Ishikawa (cell line): ENCODE data around the gene DSTN.

Experiments used
- CEBPB ChIP-seq: IDR thresholded peaks from 2 replicates; pipeline ENCODE4 v1.6.1; 2012
- CREB1 ChIP-seq: IDR thresholded peaks from 2 replicates; pipeline ENCODE4 v1.6.1; 2012; ENCODE audit warnings: low read depth
- EGR1 ChIP-seq: IDR thresholded peaks from 2 replicates; pipeline ENCODE4 v1.6.1; 2012
- EP300 ChIP-seq: IDR thresholded peaks from 2 replicates; pipeline ENCODE4 v1.6.1; 2012; ENCODE audit warnings: borderline replicate concordance
- FOXM1 ChIP-seq: IDR thresholded peaks from 2 replicates; pipeline ENCODE4 v1.6.1; 2012; ENCODE audit warnings: low read depth, borderline replicate concordance
- MAX ChIP-seq: IDR thresholded peaks from 2 replicates; pipeline ENCODE4 v1.6.1; 2012
- NFIC ChIP-seq: IDR thresholded peaks from 2 replicates; pipeline ENCODE4 v1.6.1; 2012
- RAD21 ChIP-seq: IDR thresholded peaks from 2 replicates; pipeline ENCODE4 v1.6.1; 2012; ENCODE audit warnings: low read depth
- REST ChIP-seq: IDR thresholded peaks from 2 replicates; pipeline ENCODE4 v1.6.1; 2012; ENCODE audit warnings: low read depth, mild to moderate bottlenecking
- TAF1 ChIP-seq: IDR thresholded peaks from 2 replicates; pipeline ENCODE4 v1.6.1; 2012; ENCODE audit warnings: low read depth, mild to moderate bottlenecking
- TCF12 ChIP-seq: IDR thresholded peaks from 2 replicates; pipeline ENCODE4 v1.6.1; 2012; ENCODE audit warnings: low read depth
- TEAD4 ChIP-seq: IDR thresholded peaks from 2 replicates; pipeline ENCODE4 v1.6.1; 2012
- USF1 ChIP-seq: IDR thresholded peaks from 2 replicates; pipeline ENCODE4 v1.6.1; 2012
- YY1 ChIP-seq: IDR thresholded peaks from 2 replicates; pipeline ENCODE4 v1.6.1; 2012; ENCODE audit warnings: low read depth
- ZBTB7A ChIP-seq: IDR thresholded peaks from 2 replicates; pipeline ENCODE4 v1.6.1; 2012; ENCODE audit warnings: low read depth

DSTN gene

GRCh38 chr20:17525132-17525531 lies 44.7 kb upstream of the DSTN start:
- TF ChIP-seq MAX = no peak
- TF ChIP-seq ZBTB7A = no peak
- no peak for TF ChIP-seq FOXM1
- no peak for TF ChIP-seq TAF1
- no peak for TF ChIP-seq CREB1
- TF ChIP-seq EP300 = no peak
- no peak for TF ChIP-seq RAD21
- TF ChIP-seq TEAD4 = no peak
- TF ChIP-seq CEBPB = no peak
- TF ChIP-seq USF1 = no peak
- no peak for TF ChIP-seq EGR1
- no peak for TF ChIP-seq REST
- no peak for TF ChIP-seq YY1
- no peak for TF ChIP-seq NFIC
- TF ChIP-seq TCF12 = no peak

- TF ChIP-seq EP300 = no peak
- TF ChIP-seq EGR1 = no peak
- peak; percentile 98 for TF ChIP-seq USF1
- no peak for TF ChIP-seq ZBTB7A
- TF ChIP-seq RAD21 = no peak
- TF ChIP-seq FOXM1 = no peak
- peak; percentile 70; the same call in 1 of the 2 replicates for TF ChIP-seq YY1
- no peak for TF ChIP-seq MAX
- TF ChIP-seq CEBPB = no peak
- no peak for TF ChIP-seq TEAD4
- no peak for TF ChIP-seq CREB1
- no peak for TF ChIP-seq REST
- TF ChIP-seq TAF1 = no peak
- TF ChIP-seq NFIC = no peak
Observed at GRCh38 chr20:17525650-17526049, 44.2 kb upstream of the DSTN start.

GRCh38 chr20:17529586-17529985 lies 40.3 kb upstream of the DSTN start:
- no peak for TF ChIP-seq EGR1
- TF ChIP-seq REST = no peak
- no peak for TF ChIP-seq NFIC
- TF ChIP-seq TAF1 = no peak
- no peak for TF ChIP-seq YY1
- TF ChIP-seq EP300 = no peak
- TF ChIP-seq TEAD4 = no peak
- no peak for TF ChIP-seq CEBPB
- no peak for TF ChIP-seq ZBTB7A
- no peak for TF ChIP-seq USF1

- no peak for TF ChIP-seq EGR1
- TF ChIP-seq TCF12 = no peak
- TF ChIP-seq NFIC = no peak
- no peak for TF ChIP-seq ZBTB7A
- no peak for TF ChIP-seq USF1
Observed at GRCh38 chr20:17530153-17530552, 39.7 kb upstream of the DSTN start.
